GM21529 (cell line): ENCODE measurements around the gene WDR41.
"Not testable (repeated sequence)": the region's sequence is repeated elsewhere in the genome, so short reads cannot be mapped to it uniquely, and the experiment has no call there.

Source experiments
- ATAC-seq: cut with Tn5 transposase; IDR thresholded peaks from one replicate; pipeline ENCODE4 v1.9.1; 2021; ENCODE audit not compliant: unreplicated experiment

The WDR41 gene

DNA sequence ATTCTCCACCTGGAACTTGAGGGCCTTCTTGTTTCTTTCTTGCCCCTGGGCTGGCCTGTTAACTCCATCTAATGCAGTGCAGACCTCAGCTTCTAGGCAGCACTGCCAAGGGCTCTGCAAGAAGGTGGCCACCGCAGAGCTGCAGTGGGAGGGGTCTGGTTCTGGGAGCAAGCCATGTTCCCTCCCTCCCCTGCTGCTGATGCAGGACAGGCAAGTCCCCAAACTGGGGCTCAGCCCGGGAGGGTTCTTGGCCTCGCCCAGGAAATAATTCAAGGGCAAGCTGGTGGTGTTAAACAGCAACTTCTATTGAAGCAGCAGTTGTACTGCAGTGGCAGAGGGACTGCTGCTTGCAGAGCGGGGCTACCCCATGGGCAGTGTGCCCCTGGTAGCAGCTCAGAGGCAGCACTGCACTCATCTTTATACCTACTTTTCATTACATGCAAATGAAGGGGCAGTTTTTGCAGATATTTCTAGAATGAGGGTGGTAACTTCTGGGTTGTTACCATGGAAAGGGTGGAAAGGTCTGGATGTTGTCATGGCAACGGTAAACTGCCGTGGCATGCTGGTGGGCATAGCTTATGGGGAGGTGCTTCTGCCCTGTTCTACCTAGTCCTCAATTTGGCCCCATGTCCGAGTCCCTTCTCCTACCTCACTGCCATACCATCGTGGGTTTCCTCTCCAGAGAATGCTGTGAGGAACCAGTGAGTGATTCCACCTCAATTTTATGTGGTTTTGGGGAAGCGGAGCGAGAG, 82.1 kb downstream of the WDR41 start:
- ATAC-seq: no peak

- ATAC-seq: no peak
Observed at GRCh38 chr5:77407152-77407551, 85.0 kb downstream of the WDR41 start.

- ATAC-seq: no peak
Observed at GRCh38 chr5:77402796-77403195, 89.3 kb downstream of the WDR41 start.

DNA sequence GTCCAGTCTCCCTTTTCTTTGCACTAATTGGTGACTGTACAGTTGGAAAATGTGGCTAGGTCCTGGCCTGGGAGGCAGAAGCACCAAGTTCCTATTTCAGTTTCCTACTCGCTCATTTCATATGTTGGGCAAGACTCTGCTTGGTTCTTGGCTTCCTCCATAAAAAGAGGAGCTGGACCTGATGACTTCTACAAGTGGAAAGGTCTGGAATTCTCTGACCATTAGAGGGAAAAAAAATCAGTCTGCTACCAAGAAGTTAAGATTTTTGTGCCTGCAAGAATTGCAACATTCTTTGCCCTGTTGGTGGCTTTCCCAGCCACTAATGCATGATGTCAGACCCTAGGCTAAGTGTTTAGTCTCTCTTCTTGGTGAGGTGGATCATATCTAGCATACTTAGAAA, 91.5 kb downstream of the WDR41 start:
- ATAC-seq: no peak

DNA sequence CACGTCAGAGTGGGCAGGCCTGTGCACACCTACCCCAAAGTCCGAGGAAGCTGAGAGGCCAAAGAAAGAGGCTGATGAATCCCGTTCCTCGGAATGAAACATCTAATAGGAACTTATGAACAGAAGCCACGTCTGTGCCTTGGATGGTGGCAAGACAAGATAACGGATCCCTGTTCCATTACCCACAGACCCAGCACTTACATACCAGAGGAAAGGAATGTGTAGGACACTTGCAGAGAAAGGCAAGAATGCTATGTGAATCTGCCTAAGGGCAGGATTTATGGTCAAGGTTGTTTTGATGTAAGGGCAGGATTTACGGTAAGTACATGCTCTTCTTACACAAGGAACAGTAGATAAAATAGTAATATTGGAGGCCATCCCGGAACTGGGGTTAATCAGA, 93.2 kb downstream of the WDR41 start:
- ATAC-seq: no peak

DNA sequence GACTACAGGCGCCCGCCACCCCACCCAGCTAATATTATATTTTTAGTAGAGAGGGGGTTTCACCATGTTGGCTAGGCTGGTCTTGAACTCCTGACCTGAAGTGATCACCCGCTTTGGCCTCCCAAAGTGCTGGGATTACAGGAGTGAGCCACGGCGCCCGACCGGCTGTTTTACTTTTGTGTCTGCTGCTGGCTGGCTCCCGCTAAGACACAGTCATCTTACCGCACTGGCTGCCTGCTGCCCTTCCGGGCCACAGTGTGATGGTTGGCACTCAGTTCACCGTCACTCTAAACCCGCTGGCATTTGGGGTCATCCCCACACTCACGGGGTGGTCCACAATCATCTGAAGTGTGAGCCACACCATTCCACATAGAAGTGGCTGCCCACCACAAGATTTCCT, 93.7 kb downstream of the WDR41 start:
- ATAC-seq: no peak

DNA sequence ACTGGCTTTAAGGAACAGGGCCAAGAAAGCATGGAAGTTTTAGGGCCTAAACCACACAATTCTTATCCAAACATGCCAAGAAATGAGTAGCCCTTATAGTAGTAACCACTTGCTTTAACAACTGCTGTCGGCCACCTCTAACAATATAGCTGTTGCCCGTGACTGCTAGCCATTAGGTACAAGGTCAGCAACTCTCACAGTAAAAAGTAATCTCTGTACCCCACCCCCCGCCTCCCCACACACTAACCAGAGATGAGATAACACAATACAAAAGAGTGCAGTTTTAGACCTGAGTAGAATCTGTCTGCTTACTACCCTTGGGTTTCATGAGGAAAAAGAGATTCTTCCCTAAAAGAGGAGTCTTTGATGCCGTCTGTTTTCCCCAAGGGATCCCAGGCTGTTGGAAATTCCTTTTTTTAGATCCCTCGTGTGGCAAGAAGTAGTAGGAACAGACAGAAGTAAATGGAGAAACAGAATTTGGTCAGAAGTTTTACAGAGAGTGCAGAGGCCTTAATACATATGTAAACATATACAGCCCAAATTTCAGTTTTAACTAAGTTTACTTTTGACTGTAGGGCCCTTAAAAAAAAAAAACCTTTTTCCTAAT, 94.3 kb downstream of the WDR41 start:
- no peak for ATAC-seq

- ATAC-seq: no peak
Observed at GRCh38 chr5:77396017-77396416, 96.1 kb downstream of the WDR41 start.

DNA sequence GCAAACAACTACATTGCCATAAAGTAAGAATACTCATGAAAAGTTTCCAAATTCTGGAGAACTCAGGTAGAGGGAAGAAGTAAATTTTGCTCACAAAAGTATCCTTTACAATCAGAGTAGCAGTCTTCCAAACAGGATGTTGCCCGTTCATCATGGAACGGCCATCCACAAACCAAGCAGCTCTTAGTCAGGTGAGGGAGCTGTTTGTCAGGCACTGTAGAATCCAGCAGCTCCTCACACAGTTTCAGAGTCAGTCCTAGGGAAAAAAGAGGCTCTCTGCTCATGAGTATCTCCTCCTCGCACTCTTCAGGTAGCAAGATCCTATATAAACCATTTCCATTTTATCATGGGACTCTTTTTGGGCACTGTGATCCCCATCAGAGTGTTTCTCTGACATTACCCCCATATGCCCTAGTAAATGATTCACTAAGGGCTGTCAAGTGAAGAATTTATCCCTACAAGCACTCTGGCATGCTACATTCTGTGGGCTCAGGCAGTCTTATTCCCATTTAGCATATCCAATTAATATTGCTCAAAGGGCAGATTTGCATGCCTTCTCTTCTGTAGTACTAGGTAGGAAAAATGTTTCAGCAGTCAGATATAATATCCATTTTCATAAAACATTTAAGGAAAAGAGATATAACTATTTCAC, 97.9 kb downstream of the WDR41 start:
- no peak for ATAC-seq

- no peak for ATAC-seq
Observed at GRCh38 chr5:77391240-77391765, 100.8 kb downstream of the WDR41 start.

DNA sequence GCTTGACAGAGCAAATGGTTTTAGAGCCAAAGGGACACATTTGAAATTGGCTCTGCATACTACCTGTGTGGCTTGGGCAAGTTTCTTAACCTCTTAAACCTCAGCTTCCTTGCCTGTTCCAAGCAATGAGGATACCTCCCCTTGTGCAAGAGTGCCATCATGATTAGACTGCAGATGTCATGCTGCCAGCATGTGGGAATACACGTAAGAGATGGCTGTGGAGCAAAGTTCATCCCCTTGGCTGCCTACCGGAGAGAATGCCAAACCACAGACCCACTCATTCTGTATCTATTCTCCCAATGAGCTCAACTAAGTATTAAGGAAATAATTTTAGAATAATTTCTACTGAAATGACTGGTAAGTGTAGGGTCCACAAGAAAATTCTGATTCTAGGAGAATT, 101.3 kb downstream of the WDR41 start:
- ATAC-seq: no peak

GRCh38 chr5:77390221-77390620, 101.9 kb downstream of the WDR41 start:
- no peak for ATAC-seq

DNA sequence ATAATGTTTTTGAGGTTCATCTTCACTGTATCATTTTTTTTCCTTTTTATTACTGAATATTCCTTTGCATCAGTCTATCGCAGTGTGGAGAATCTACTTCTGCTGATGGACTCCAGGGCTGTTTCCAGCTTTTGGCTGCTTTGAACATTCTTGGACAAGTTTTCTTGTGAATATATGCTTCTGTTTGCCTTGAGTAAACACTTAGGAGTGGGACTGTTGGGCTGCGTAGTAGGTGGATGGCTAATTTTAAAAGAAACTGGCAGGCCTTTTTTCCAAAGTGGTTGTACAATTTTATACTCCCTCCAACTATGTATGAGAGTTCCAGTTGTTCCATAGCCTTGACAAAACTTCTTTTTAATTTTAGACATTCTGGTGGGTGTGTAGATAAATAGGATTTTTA, 102.4 kb downstream of the WDR41 start:
- ATAC-seq: no peak

- ATAC-seq: not testable (repeated sequence)
Observed at GRCh38 chr5:77386340-77386739, 105.8 kb downstream of the WDR41 start.

GRCh38 chr5:77383336-77383735, 108.8 kb downstream of the WDR41 start:
- ATAC-seq: not testable (repeated sequence)
